NCI-H2227 treated with DMSO at 0.1 percent for 48 hours (cell line): ENCODE measurements around the gene EPN2.

Experiments used
- DNase-seq: peaks from one replicate; lab custom pipeline; 2025; lab: John Stamatoyannopoulos, UW

EPN2 gene

DNA sequence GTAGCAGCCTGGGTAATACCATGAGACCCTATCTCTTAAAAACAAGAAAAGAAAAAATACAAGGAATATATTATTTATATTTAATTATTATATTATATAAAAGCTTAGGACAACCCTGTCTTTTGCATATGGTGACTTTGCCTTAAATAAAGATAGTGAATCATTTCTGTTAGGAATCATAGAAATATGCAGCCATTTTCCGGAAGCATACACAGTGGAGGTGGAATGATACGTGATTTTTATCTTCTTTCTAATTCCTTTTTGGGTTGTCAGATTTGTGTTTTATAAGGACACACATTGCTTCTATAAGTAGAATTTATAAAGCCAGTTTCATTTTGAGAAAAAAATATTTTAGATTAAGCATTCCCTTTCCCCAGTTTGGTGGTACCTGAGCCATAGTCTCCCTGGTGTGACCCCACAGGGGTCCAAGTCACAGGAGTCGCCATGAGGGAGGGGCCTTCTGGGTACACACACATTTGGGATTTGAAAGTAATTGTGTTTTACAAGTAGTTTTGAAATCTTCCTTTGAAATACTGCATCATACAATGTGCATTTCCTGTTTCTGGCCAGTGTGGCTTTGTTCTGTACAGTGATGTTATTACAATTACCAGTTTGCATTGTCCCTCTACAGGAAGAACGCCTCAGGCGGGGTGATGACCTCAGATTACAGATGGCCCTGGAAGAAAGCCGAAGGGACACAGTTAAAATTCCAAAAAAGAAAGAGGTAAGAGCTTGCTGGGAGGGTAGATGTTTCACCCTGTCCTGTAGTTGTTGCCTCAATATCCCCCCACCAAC, 74.5 kb downstream of the EPN2 start:
- DNase-seq: no peak

DNA sequence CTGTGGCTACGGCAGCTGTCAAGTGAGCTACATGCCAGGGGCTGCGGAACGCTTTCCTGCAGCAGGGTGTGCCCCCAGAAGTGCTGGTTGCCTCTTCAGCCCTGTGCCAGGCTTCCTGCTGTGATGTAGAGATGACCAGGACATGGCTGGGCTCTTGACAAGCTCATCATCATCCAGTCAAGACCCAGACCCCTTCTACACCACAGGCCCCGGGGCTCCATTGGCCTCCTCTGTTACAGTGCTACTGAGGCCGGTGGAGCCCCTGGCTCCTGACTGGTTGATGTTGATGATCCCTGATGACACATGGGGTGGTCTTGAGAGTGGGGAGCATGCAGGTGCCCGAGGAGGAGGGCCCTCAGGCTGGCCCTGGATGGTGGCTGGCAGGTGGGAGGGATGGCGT, 75.2 kb downstream of the EPN2 start:
- DNase-seq: no peak

DNA sequence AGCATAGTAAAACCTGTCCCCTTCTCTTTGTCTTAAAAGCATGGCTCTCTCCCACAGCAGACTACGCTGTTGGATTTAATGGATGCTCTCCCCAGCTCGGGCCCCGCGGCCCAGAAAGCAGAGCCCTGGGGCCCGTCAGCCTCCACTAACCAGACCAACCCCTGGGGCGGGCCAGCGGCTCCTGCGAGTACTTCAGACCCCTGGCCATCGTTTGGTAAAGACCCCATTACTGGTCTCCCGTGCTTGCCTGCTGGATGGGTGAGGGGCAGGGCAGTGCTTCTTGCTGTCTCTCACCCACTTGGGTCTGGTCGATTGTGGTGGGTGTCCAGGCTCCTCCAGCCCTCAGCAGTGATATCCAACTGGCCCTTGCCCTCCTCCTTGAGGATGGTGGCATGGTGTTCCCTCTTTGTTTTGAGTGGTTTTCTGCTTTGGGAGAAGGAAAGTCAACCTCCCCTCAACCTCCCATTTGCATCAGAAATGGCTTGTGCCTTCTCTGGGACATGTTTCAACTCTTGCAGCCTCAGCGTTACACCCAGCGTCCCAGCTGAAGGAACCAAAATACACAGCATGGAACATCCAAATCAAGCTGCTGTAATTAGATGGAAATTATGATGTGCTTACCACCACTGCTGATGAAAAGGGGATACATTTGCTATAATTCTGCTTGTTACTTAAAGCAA, 76.0 kb downstream of the EPN2 start:
- no peak for DNase-seq

DNA sequence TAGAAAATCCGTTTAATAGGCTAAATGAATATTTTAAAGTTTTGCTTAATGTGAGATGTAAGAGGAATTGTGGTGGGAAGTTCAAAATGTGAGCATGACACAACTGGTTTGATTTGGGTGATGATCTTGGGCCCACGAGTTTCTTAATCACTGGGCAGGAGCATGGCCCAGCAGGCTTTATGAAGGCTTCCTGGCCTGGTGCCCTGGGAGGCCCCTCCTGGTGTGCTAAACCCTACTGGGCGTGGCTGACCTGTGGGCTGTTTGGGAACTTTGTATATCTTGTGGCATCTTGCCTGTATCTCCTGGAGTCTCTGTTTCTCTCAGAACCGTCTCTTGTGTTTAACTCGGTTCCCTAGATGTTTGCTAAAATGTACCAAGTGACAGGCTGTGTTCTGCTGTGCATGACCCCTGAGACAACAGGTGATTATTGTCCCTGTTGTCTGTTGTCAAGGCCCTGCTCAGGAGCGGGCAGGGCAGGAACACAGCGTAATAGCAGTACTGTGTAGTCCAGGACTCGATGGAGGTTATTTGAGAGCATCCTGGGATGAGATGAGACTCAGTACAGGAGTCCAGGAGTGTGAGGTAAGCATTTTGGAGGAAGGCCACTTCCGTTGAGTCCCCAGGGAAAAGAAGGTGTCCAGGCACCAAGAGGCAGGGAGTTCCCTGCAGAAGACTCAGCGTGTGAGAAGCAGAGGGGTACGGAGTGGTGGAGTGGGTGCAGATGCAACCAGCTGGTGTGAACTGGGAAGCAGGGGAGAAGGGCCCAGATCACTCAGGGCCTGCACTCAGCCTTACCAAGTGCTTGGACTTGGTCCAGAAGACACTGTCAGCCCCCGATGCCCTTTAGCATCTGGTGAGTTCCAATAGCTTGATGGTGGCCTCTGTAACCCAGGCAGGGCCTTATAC, 76.8 kb downstream of the EPN2 start:
- DNase-seq: no peak

DNA sequence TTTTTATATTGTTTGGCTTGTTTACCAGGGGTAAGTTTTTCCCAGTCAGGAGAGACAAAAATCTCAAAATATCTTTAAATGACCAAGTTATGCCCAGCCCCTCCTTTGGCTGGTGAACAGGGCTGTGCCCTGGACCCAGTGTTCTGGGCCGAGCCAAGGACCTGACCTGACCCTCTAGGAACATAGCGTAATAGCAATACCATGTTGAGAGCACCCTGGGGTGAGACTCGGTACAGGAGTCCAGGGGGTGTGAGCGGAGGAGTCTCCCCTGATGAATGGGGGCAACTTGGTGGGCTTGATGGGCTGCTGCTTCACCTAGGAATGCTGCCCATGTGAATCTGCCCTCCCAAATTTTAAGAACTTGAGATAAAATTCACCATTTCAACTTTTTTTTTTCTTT, 77.9 kb downstream of the EPN2 start:
- DNase-seq: no peak

DNA sequence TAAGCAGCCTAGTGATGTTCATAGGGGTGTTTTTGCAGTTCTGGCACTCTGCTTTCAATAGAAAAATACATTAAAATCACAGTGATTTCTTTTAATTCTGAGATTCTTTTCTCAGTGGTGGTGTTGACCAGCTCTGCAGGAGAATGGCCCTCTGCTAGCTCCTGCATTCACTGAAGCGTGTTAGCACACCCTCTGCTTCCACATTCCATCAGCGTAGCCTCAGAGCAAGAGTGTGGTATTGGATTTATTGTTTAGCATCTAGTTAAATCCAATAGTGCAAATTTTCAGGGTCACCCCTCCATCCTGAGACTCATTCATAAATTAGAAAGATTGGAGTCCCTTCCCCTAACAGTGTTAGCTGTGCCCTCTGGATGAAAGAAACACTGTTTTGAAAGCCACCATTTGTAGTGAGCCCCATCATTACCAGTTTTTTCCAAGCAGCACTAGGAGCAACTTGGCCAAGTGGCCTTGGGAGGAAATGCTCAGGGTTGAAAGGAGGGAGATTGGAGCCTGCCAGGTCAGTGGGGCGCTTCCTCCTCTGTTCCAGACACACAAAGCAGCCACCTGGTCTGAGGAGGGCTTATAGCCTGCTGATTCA, 79.7 kb downstream of the EPN2 start:
- no peak for DNase-seq

DNA sequence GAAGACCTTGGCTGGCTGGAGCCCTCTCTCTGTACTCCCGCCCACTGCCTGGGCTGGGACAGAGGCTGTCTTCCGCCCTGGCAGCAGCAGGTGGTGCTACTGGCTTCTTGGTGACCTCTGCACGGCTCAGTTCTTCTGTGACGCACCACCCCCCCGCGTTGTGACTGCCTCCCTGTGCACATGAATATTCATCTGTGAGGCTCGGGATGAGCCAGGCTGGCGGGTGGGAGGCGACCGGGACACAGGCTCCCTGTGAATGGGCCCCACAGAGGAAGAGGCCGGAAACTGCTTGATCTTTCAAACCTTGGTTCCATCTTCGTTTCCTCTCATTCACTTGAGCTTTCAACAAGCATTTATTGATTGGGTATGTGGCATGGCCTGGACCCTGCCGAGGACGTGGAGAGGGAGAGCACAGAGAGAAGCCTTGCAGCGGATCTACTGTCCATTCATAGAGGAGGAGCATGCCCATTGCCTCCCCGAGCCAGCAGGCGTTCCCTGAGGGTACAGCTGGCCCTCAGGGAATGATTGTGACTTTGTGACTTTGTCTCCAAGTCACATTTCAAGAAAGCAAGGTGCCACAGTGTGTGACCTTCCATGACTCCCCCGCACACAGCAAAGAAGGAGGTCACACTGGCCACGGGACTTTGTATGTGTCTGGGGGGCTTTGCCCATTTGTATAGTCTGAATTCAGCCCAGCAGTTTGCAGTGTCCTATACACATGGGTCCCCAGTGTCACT, 80.4 kb downstream of the EPN2 start:
- peak; percentile 64 for DNase-seq

DNA sequence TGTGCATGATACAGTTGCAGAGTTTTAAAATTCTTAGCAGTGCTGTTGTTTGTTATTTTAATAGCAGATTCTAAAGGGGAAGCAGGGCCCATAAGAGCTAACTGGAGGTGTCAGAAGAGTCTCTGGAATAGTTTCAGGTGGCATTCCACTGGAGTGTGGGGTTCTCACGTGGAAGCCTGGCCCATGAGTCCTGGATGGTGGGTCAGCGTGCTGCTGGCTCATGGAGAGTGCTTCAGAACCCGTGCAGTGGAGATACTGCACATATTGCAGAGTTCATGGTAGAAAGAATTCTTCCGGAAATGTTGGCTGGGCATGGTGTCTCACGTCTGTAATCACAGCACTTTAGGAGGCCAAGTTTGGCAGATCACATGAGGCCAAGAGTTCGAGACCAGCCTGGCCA, 81.4 kb downstream of the EPN2 start:
- DNase-seq: no peak

DNA sequence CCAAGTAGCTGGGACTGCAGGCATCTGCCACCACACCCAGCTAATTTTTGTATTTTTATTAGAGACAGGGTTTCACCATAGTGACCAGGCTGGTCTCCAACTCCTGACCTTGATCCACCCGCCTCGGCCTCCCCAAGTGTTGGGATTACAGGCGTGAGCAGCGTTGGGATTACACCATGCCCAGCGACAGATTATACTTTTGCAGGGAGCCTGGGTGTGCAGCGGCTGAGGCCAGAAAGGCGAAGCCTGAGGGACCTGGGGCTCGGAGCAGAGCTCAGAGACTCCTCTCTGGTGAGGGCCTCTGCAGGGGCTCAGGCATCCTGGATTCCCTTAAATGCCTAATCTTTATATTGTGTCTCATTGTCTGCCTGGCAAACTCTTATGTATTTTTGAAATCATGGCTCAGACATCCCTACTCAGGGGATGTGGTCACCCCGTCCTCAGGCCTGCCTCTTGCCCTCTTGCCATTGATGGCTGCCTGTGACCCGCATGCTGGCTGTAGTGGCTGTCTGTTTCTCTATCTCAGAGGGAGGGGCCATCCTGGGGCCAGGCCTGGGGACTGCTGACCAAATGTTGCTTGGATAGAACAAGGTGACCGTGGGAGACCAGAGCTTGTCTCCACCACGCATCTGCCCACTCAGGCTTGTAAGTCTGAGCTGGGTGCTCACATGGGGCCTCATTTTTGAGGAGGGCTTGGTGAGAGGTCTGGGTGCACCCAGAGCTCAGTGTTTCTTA, 82.8 kb downstream of the EPN2 start:
- no peak for DNase-seq

DNA sequence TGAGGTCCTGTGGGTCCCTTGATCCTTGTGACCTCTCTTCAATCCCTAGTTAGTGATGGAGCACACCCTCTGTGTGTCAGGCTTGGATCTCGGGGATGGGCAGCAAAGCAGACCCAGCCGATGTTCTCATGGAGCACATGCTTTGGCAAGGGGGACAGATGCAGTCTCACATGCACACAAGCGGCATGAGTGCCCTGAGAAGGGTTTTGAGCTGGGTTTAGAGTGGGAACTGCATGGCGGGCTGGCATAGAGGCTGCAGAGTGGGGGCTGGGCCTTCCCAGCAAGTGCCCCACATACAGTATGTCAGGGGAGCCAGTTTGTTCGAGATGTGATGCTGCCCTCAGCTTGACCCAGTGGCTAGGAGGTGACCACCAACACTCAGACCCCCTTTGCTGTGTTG, 83.7 kb downstream of the EPN2 start:
- DNase-seq: no peak

DNA sequence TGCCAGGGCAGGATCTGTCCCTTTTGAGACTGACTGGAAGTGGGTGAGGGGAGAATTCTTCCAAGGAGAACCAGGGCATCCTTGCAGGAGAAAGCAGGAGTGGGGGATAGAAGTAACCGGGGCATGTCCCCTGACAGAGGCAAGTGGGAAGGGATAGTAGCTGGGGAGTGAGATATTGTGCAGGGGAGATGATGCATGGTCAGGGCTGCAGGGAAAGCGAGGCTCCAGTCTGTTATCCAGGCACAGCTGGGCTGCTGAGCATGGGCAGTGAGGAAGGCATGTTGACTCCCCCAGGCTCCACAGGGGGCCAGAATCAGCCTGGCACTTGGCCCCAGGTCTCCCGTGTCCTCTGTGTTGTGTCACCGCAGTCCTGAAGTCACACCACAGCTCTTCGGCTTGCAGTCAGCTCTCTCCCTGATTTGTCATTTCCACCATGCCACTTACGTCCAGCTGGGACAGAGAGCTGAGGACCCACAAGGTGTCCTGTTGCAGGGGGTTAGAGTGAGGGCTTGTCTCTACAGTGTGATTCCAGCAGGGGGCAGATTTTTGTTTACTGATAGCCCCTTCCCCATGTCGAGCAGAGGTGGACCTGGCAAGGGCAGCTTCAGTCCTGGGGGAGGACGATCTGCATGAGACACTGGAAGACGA, 84.4 kb downstream of the EPN2 start:
- no peak for DNase-seq

DNA sequence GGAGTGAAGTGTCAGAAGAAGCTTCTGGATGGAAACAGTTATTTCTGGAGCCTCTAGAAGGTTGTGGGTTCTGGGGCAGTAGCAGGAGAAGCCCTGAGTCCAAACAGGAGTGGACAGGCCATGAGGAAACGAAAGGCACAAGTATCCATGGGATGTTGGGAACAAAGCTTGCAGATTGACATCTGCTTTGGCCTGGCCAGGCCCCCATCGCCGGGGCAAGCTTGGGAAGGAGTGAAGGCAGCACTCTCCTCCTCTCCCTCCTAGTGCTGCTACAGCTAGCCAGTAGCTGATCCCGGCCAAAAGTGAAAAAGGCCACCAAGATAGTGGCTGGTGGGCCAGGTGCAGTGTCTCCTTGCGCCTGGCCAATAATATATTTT, 85.0 kb downstream of the EPN2 start:
- DNase-seq: no peak

DNA sequence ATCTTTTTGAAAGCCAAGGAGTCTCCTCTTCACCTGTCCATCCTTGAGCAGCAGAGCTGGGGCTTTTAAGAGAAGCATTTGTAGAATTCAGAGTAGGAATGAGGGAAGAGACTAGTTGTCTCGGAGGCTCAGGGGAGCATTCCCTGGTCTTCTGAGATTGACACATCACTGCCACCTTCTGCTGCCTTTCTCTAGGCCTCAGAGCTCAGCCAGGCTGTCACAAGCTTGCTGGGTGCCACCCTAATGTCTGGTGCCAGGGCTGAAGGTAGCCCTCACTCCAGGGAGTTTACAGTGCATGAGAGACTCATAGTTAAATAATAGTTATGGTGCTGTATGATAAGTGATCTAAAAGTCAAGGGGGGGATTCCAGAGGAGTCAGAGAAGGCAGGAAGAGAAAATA, 85.7 kb downstream of the EPN2 start:
- no peak for DNase-seq

DNA sequence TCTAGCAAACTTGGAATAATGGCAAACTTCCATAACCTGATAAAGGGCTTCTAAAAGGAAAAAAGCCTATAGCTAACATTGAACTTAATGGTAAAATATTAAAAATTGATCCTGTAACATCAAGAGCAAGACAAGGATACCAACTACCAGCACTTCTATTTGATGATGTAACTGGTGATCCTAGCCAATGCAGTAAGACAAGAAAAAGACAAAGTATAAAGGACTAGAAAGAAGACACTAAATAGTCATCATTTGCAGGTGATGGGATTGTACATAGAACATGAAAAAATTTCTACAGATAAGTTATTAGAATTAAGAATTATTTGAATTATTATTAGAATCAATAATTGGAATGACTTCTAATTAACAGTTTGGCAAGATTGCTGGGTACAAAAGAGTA, 88.4 kb downstream of the EPN2 start:
- DNase-seq: no peak

DNA sequence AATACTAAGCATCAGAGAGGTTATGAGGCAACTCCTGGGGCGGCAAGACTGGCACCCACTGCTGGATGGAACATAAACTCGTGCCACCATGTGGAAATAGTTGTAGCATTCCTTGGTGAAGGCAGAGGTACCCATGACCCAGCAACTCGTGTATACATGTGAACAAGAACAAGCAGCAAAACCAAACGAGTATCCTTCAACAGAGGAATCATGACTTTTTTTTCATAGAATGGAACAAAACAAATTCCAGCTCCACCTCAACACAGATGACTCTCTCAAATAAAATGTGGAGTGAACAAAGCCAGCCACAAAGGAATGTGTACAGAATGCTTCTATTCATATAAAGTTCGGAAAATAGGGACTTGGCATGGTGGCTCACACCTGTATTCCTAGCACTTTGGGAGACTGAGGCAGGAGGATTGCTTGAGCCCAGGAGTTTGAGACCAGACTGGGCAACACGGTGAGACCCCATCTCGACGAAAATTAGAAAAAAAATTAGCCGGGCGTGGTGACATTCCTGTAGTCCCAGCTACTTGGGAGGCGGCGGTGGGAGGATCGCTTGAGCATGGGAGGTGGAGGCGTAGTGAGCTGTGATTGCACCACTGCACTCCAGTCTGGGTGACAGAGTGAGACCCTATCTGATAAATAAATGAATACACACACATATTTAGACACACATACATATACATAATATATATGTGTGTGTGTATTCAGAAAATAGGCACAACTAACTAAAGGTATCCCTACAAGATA, 90.0 kb downstream of the EPN2 start:
- no peak for DNase-seq

DNA sequence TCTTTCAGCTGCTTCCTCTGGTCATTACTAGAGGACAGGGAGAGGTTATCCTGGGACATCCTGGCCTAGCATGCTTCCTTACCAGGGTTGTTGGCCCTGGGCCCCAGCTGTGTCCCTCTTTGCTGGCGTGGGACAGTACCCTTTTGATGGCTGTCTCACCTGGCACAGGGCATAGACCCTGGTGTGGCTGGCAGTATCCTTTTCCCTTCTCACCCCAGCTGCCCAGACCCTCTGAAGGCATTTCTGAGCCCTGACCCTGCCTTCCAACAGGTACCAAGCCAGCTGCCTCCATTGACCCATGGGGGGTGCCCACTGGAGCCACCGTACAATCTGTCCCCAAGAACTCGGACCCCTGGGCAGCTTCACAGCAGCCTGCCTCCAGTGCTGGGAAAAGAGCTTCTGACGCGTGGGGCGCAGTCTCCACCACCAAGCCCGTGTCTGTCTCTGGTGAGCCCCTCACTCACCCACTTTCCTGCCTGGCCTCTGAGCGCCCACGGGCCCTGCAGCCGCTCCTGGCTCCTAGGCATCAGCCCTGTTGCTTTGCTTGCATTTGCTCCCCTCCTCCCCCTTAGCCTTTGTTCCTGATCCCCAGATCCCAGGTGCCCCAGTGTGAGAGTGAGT, 91.4 kb downstream of the EPN2 start:
- no peak for DNase-seq

DNA sequence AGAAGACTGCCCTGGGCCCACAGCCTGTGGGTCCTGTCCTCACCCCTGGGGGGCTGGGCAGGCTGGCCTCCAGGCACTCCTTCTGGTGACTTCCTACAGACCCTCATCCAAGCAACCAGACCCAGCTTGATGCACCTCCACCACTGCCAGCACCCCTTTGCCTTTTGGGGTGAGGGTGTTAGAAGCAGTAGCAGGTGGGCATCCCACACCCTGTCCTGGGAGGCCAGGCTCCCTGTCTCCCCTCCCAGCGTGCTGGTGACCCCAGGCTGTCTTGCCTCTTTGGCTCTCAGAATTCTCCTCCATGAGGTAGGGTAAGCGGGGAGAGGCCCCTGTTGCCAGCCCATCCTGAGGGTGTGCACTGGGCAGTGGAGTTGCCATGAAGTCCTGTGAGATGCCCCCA, 92.0 kb downstream of the EPN2 start:
- no peak for DNase-seq

DNA sequence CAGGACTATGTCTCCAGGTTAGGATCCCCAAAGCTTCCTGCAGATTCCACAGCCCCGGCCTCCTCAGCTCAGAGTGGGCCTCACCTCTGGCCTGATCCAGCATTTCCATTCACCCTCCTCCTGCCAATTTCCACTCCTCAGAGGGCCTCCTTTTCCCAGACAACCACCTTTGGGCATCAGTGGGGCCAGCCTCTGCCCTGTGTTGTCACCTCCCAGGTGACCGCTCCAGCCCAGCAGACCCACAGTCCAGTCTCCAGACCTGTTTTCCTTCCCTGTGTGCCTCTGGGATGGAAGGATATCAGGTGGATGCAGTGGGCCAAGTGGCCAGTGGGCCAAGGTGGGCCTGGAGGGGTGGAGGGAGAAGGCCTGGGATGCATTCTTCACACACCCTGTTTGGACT, 92.7 kb downstream of the EPN2 start:
- DNase-seq: no peak

DNA sequence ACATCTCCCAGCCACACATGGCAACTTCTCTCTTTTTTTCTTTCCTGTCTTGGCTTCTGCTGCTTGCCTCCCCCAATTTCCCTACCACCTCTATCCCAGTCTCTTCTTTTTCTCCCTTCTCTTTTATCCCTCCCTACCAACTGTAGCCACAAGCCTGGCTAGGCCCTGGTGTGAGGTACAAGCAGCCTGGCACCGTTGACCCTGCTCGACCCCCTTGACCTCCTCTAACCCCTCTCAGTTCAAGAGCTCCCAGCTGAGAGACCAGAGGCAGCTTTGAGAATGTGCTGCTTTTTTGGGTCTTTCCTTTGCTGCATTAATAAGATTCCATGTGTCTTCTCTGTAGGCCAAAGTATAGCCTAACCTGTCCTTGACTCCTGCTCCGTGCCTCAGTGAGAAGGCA, 93.1 kb downstream of the EPN2 start:
- DNase-seq: no peak
